HCT116 (cell line): ENCODE results near the gene KANSL3. TPM values are rescaled to one million over a fixed set of nuclear protein-coding genes. Genes with fewer than 3 reads are reported as not detected.

Source experiments
- ATAC-seq: fragments of 200-7000 bp; cut with Tn5 transposase; 2 replicates; pipeline ENCODE4 v1.9.1; 2020; ENCODE audit warnings: mild to moderate bottlenecking, moderate library complexity
- BruUV-seq: library from RNA; stranded (reverse); fragments of 400-500 nt; replicated peaks from 2 replicates; lab custom pipeline; 2021; lab: Mats Ljungman, UMichigan
- CTCF ChIA-PET: fragments of 300-600 bp; sonication (Branson Sonifier 250); formaldehyde crosslinking; loops from one replicate; lab custom pipeline; 2021; ENCODE audit warnings: antibody characterized with exemption; lab: Charles Lee
- POLR2A ChIA-PET: fragments of 300-600, 350-600 bp; sonication (Branson Sonifier 250); formaldehyde crosslinking; loops from one replicate; lab custom pipeline; 2021; ENCODE audit warnings: antibody characterized with exemption; lab: Charles Lee
- RAD21 ChIA-PET, 2 experiments: fragments of 300-600 bp; sonication (Branson Sonifier 250); formaldehyde crosslinking; loops; one replicate each; lab custom pipeline; 2023; ENCODE audit warnings: low total read pairs in 2 of 2; ENCODE audit not compliant: uncharacterized antibody in 2 of 2, unreplicated experiment in 2 of 2, low non-redundant PET in 1 of 2; lab: Charles Lee
- DNase-seq: peaks from one replicate; pipeline ENCODE4 v3.0.0-alpha.2; 2010; ENCODE audit warnings: low read depth, low spot score
- H2AFZ ChIP-seq: fragments of 200-600 bp; shearing (Covaris generic), sonication (generic); 2 replicates; pipeline ENCODE4 v1.6.1; 2017; ENCODE audit warnings: low read depth, mixed run types, mixed read lengths, antibody characterized with exemption, low read length; ENCODE audit not compliant: poor library complexity, severe bottlenecking
- H3K27ac ChIP-seq: 2 replicates; pipeline ENCODE4 v1.5.1; 2012; ENCODE audit warnings: low read depth, low read length
- H3K27me3 ChIP-seq: fragments of 200-600 bp; sonication (generic); 2 replicates; pipeline ENCODE4 v1.6.1; 2016; ENCODE audit warnings: mixed run types, low read length, mixed read lengths; ENCODE audit not compliant: insufficient read depth
- H3K36me3 ChIP-seq, 2 experiments: fragments of 200-500 bp in 1 of 2; fragments of 200-600 bp in 1 of 2; sonication (Bioruptor generic) in 1 of 2; sonication (generic) in 1 of 2; 2 replicates each; pipeline versions ENCODE4 v1.5.1 to v1.6.1; 2014 to 2016; ENCODE audit warnings: low read length in 2 of 2, inconsistent platforms in 1 of 2, mixed read lengths in 1 of 2, mixed run types in 1 of 2; ENCODE audit not compliant: insufficient read depth in 2 of 2, control insufficient read depth in 1 of 2
- H3K4me1 ChIP-seq, 2 experiments: fragments of 200-600 bp in 1 of 2; sonication (generic) in 1 of 2; 2 replicates each; pipeline versions ENCODE4 v1.5.1 to v1.6.1; 2012 to 2017; ENCODE audit warnings: low read length in 2 of 2, inconsistent platforms in 1 of 2, mild to moderate bottlenecking in 1 of 2, mixed read lengths in 1 of 2, mixed run types in 1 of 2, moderate library complexity in 1 of 2; ENCODE audit not compliant: insufficient read depth in 2 of 2, control insufficient read depth in 1 of 2
- H3K4me2 ChIP-seq: fragments of 200-600 bp; sonication (generic); 2 replicates; pipeline ENCODE4 v1.6.1; 2017; ENCODE audit warnings: mixed run types, low read length, mixed read lengths
- H3K4me3 ChIP-seq, 2 experiments: fragments of 200-600 bp in 1 of 2; sonication (generic) in 1 of 2; replicated peaks in 1 of 2; 2 replicates each; pipeline ENCODE4 v1.5.1; 2011 to 2016; ENCODE audit warnings: low read length in 2 of 2, control low read depth in 1 of 2, low read depth in 1 of 2, mild to moderate bottlenecking in 1 of 2, mixed read lengths in 1 of 2, mixed run types in 1 of 2
- H3K79me2 ChIP-seq: fragments of 200-600 bp; sonication (generic); 2 replicates; pipeline ENCODE4 v1.6.1; 2017; ENCODE audit warnings: mild to moderate bottlenecking, mixed run types, low read length, moderate library complexity, mixed read lengths; ENCODE audit not compliant: insufficient read depth
- H3K9ac ChIP-seq: fragments of 200-600 bp; sonication (generic); 2 replicates; pipeline ENCODE4 v1.6.1; 2016; ENCODE audit warnings: low read length, mixed read lengths
- H3K9me2 ChIP-seq: fragments of 200-600 bp; sonication (generic), shearing (Covaris generic); 2 replicates; pipeline ENCODE4 v1.6.1; 2017; ENCODE audit warnings: mixed run types, mild to moderate bottlenecking, moderate library complexity; ENCODE audit not compliant: insufficient read depth
- H3K9me3 ChIP-seq, 2 experiments: fragments of 200-500 bp in 1 of 2; fragments of 200-600 bp in 1 of 2; sonication (Bioruptor generic) in 1 of 2; sonication (generic) in 1 of 2; 2 replicates each; pipeline ENCODE4 v1.6.1; 2014 to 2017; ENCODE audit warnings: low read length in 2 of 2, mixed read lengths in 2 of 2, inconsistent platforms in 1 of 2, low read depth in 1 of 2, mild to moderate bottlenecking in 1 of 2, mixed run types in 1 of 2, moderate library complexity in 1 of 2; ENCODE audit not compliant: control insufficient read depth in 1 of 2, insufficient read depth in 1 of 2
- H4K20me1 ChIP-seq: fragments of 200-600 bp; sonication (generic), shearing (Covaris generic); 2 replicates; pipeline ENCODE4 v1.6.1; 2017; ENCODE audit warnings: mixed run types, mild to moderate bottlenecking, moderate library complexity; ENCODE audit not compliant: insufficient read depth
- ATF3 ChIP-seq: IDR thresholded peaks from 2 replicates; pipeline ENCODE4 v1.6.1; 2012
- CBX3 ChIP-seq: IDR thresholded peaks from 2 replicates; pipeline ENCODE4 v1.6.1; 2012; ENCODE audit warnings: low read depth
- ELF1 ChIP-seq: IDR thresholded peaks from 2 replicates; pipeline ENCODE4 v1.6.1; 2012; ENCODE audit warnings: low read depth, borderline replicate concordance
- EZH2 ChIP-seq: fragments of 200-600 bp; sonication (generic); IDR thresholded peaks from 2 replicates; pipeline ENCODE4 v1.6.1; 2017; ENCODE audit warnings: antibody characterized with exemption, mixed run types
- JUND ChIP-seq: IDR thresholded peaks from 2 replicates; pipeline ENCODE4 v1.6.1; 2012
- MAX ChIP-seq: IDR thresholded peaks from 2 replicates; pipeline ENCODE4 v1.6.1; 2012
- POLR2A ChIP-seq: IDR thresholded peaks from 2 replicates; pipeline ENCODE4 v1.7.0; 2011; ENCODE audit warnings: borderline replicate concordance; ENCODE audit not compliant: insufficient read depth, insufficient read length; ENCODE audit errors: extremely low read depth
- SIN3A ChIP-seq: IDR thresholded peaks from 2 replicates; pipeline ENCODE4 v1.6.1; 2012; ENCODE audit warnings: low read depth
- SP1 ChIP-seq: IDR thresholded peaks from 2 replicates; pipeline ENCODE4 v1.6.1; 2012; ENCODE audit warnings: low read depth
- TCF7L2 ChIP-seq: IDR thresholded peaks from 2 replicates; pipeline ENCODE4 v1.7.0; 2011; ENCODE audit warnings: borderline replicate concordance, inconsistent platforms; ENCODE audit not compliant: insufficient read depth, insufficient read length; ENCODE audit errors: extremely low read depth
- YY1 ChIP-seq: IDR thresholded peaks from 2 replicates; pipeline ENCODE4 v1.6.1; 2011; ENCODE audit warnings: low read length, low read depth, moderate library complexity, mild to moderate bottlenecking; ENCODE audit not compliant: insufficient replicate concordance; ENCODE audit errors: extremely low read depth
- ZBTB33 ChIP-seq: IDR thresholded peaks from 2 replicates; pipeline ENCODE4 v1.6.1; 2011; ENCODE audit warnings: mild to moderate bottlenecking, low read length, moderate library complexity; ENCODE audit not compliant: insufficient replicate concordance; ENCODE audit errors: extremely low read depth
- intact Hi-C: fragments of 100-400 bp; cut with micrococcal nuclease; formaldehyde crosslinking; loops from 2 replicates; pipeline ENCODE4 v1.10.0; 2022
- total RNA-seq: library from RNA; stranded (reverse); gene quantifications from one replicate; pipeline ENCODE4 v1.2.1, GENCODE V29; 2021; ENCODE audit not compliant: unreplicated experiment
- TF ChIP-seq, protein P1 (sequence below): IDR thresholded peaks from 2 replicates; pipeline ENCODE4 v1.6.1; 2012; ENCODE audit warnings: low read depth

The KANSL3 gene
- total RNA-seq, 1 experiment from 2014 or later: 35.8 TPM

DNA sequence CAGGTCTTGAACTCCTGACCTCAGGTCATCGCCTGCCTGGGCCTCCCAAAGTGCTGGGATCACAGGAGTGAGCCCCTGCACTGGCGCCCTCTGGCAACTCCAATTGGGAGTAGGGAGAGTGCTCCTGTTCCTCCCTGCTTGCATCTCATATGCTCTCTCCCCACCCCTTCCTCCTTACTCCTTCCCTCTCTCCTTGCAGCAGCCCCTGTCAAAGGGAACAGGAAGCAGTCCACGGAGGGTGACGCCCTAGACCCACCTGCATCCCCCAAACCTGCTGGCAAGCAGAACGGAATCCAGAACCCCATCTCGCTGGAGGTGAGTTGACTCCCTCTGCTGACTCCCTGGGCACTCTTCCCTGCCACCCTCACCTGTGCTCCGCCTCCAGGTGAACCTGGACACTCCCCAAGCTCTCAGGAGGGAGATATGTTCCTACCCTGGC is 90.9 kb downstream of the KANSL3 start:
- Histone ChIP-seq H3K27me3 (no peaks in the 10 kb centered on the region), H3K27ac (no peak overlapping the region), H3K9me3 (no peaks in the 10 kb centered on the region), H3K4me2 (no peak overlapping the region), H4K20me1 (no peaks in the 10 kb centered on the region), H3K4me1 (peaks cover 9 to 25% of the 10 kb centered on the region in 2 experiments; a peak in 3 of 4 replicates), H3K9ac (no peak overlapping the region), H2AFZ (no peak overlapping the region), H3K36me3 (no peaks in the 10 kb centered on the region), H3K9me2 (no peaks in the 10 kb centered on the region), H3K4me3 (no peak overlapping the region), H3K79me2 (no peaks in the 10 kb centered on the region)
- BruUV-seq: no TSS peak
- ATAC-seq: no peak
- intact Hi-C loops: no loop called here
- ChIA-PET RAD21 (no interaction called here), POLR2A (no interaction called here), CTCF (interaction anchor here (1.2 kb wide), 1 partner anchor 12 kb away, joined by 4 read pairs; no protein-coding TSS in a partner anchor)
- TF ChIP-seq YY1: no peak
- no peak for TF ChIP-seq ELF1
- TF ChIP-seq ATF3: no peak
- DNase-seq: no peak

DNA sequence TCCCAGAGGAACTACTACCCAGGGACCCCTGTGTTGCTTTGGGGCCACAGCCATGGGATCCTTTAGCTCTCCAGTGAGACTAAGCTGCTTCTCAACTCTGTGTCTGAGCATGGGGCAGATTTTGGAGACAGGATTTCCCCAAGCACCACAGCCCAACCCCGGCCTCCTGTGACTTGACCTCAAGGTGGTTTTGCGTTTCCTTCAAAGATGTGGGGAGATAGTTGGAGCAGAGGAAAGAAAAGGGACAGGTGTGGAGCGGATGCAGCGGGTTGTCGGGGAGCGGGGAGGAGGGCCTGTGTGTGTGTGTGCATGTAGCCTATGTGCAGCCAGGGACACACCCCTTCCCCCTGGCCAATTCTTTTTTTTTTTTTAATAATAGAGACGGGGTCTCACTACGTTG is 91.3 kb downstream of the KANSL3 start:
- H2AFZ ChIP-seq: no peak overlapping the region
- H3K79me2 ChIP-seq: no peaks in the 10 kb centered on the region
- H3K36me3 ChIP-seq: no peaks in the 10 kb centered on the region
- H3K27ac ChIP-seq: no peak overlapping the region
- no peaks in the 10 kb centered on the region for H3K9me3 ChIP-seq
- POLR2A ChIA-PET: no interaction called here
- H3K4me1 ChIP-seq: peaks cover 9 to 25% of the 10 kb centered on the region in 2 experiments; a peak in 3 of 4 replicates
- intact Hi-C loops: no loop called here
- RAD21 ChIA-PET: no interaction called here
- no peak overlapping the region for H3K9ac ChIP-seq
- no peak for TF ChIP-seq SIN3A
- TF ChIP-seq ELF1: no peak
- TF ChIP-seq, protein P1, sequence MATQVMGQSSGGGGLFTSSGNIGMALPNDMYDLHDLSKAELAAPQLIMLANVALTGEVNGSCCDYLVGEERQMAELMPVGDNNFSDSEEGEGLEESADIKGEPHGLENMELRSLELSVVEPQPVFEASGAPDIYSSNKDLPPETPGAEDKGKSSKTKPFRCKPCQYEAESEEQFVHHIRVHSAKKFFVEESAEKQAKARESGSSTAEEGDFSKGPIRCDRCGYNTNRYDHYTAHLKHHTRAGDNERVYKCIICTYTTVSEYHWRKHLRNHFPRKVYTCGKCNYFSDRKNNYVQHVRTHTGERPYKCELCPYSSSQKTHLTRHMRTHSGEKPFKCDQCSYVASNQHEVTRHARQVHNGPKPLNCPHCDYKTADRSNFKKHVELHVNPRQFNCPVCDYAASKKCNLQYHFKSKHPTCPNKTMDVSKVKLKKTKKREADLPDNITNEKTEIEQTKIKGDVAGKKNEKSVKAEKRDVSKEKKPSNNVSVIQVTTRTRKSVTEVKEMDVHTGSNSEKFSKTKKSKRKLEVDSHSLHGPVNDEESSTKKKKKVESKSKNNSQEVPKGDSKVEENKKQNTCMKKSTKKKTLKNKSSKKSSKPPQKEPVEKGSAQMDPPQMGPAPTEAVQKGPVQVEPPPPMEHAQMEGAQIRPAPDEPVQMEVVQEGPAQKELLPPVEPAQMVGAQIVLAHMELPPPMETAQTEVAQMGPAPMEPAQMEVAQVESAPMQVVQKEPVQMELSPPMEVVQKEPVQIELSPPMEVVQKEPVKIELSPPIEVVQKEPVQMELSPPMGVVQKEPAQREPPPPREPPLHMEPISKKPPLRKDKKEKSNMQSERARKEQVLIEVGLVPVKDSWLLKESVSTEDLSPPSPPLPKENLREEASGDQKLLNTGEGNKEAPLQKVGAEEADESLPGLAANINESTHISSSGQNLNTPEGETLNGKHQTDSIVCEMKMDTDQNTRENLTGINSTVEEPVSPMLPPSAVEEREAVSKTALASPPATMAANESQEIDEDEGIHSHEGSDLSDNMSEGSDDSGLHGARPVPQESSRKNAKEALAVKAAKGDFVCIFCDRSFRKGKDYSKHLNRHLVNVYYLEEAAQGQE: no peak
- TF ChIP-seq EZH2: no peak
- TF ChIP-seq SP1: no peak
- TF ChIP-seq ZBTB33: no peak
- TF ChIP-seq TCF7L2: no peak
- no peak for TF ChIP-seq ATF3
- TF ChIP-seq POLR2A: no peak
- no peak for TF ChIP-seq JUND
- no peak for TF ChIP-seq CBX3
- TF ChIP-seq MAX: no peak
- H3K4me2 ChIP-seq: no peak overlapping the region
- BruUV-seq: no TSS peak
- CTCF ChIA-PET: no interaction called here
- H4K20me1 ChIP-seq: no peaks in the 10 kb centered on the region
- no peaks in the 10 kb centered on the region for H3K27me3 ChIP-seq
- ATAC-seq (no peak), DNase-seq (no peak)
- H3K9me2 ChIP-seq: no peaks in the 10 kb centered on the region
- H3K4me3 ChIP-seq: no peak overlapping the region
